Measurements from ENCODE around the gene SLC35D2. TPM values are rescaled to one million over a fixed set of nuclear protein-coding genes. Genes with fewer than 3 reads are reported as not detected.

The SLC35D2 gene
- total RNA-seq, 1 experiment from 2014 or later = 19.0 TPM

DNA sequence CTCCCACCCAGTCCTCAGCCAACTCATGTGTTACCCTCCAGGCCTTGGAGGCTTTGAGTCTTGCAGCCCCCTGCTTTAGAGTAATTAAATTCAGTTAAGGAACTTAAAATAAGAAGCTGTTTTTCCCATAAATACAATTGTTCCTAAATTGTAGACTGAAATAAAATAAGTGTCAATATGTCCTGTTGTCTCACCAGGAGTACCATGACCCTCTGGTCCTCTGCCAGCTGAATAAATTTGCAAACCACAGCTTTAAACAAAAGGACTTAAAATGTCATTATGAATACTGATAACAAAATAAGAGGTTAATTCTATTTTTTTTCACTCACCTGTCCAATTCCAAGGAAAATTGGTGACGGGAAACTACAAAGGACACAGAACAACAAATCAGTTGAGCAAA is 15.6 kb downstream of the SLC35D2 start:
- no peak overlapping the region for H2BK15ac ChIP-seq (ENCODE audit: low read depth, low read length)
- no peaks in the 10 kb centered on the region for H3K23me2 ChIP-seq (ENCODE audit: insufficient read length, low read depth, low read length, poor library complexity, severe bottlenecking)
- H2BK5ac ChIP-seq (ENCODE audit: insufficient read length, low read length) = no peak overlapping the region
- no peaks in the 10 kb centered on the region for H3K27me3 ChIP-seq (ENCODE audit: insufficient read depth, low read length)
- H3K4me2 ChIP-seq (ENCODE audit: insufficient read depth, insufficient read length, low read length) = no peak overlapping the region
- H2AK5ac ChIP-seq (ENCODE audit: insufficient read length, low read length) = no peak overlapping the region
- no peaks in the 10 kb centered on the region for H3K4me1 ChIP-seq (ENCODE audit: insufficient read depth, low read length)
- H3K36me3 Mint-ChIP-seq (ENCODE audit: insufficient read depth in 1 of 3, low read depth in 3 of 3) = peaks cover 2 to 5% (median 4%) of the 10 kb centered on the region in 3 experiments; a peak in 6 of 7 replicates
- no peaks in the 10 kb centered on the region for H3K27me3 Mint-ChIP-seq (ENCODE audit: low read depth)
- TF ChIP-seq, protein P1, sequence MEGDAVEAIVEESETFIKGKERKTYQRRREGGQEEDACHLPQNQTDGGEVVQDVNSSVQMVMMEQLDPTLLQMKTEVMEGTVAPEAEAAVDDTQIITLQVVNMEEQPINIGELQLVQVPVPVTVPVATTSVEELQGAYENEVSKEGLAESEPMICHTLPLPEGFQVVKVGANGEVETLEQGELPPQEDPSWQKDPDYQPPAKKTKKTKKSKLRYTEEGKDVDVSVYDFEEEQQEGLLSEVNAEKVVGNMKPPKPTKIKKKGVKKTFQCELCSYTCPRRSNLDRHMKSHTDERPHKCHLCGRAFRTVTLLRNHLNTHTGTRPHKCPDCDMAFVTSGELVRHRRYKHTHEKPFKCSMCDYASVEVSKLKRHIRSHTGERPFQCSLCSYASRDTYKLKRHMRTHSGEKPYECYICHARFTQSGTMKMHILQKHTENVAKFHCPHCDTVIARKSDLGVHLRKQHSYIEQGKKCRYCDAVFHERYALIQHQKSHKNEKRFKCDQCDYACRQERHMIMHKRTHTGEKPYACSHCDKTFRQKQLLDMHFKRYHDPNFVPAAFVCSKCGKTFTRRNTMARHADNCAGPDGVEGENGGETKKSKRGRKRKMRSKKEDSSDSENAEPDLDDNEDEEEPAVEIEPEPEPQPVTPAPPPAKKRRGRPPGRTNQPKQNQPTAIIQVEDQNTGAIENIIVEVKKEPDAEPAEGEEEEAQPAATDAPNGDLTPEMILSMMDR (conservative IDR thresholded peaks at IDR 0.05) = no peak
- no peak overlapping the region for H3K18ac ChIP-seq (ENCODE audit: insufficient read length, low read depth, low read length)
- no peaks in the 10 kb centered on the region; a peak in 1 of 5 replicates for H3K9me3 Mint-ChIP-seq
- H2BK20ac ChIP-seq (ENCODE audit: low read depth, low read length, poor library complexity, severe bottlenecking) = no peak overlapping the region
- H2BK120ac ChIP-seq (ENCODE audit: low read depth, low read length, poor library complexity, severe bottlenecking) = no peak overlapping the region
- H4K8ac ChIP-seq (replicated peaks; ENCODE audit: insufficient read length, low read depth, low read length) = no peak overlapping the region
- H3K79me2 ChIP-seq (ENCODE audit: insufficient read depth, low read length) = no peaks in the 10 kb centered on the region
- no peak overlapping the region for H3K9ac ChIP-seq (ENCODE audit: extremely low read depth, insufficient read length, low read length)
- H3K56ac ChIP-seq (ENCODE audit: insufficient read length, low read depth, low read length) = no peak overlapping the region
- no peak overlapping the region for H3K27ac Mint-ChIP-seq
- no peak overlapping the region for H3K14ac ChIP-seq (ENCODE audit: insufficient read depth, low read length)
- WGBS (ENCODE audit: extremely low coverage, insufficient read length, low lambda C conversion rate) = no CpG with 5 or more reads among the region's 1 CpG
- no peaks in the 10 kb centered on the region for H3K9me3 ChIP-seq (ENCODE audit: control insufficient read depth, low read depth, low read length)
- no peak overlapping the region for H3K4ac ChIP-seq (ENCODE audit: low read depth, low read length)
- H3K27ac ChIP-seq (ENCODE audit: insufficient read length, low read depth, low read length) = no peak overlapping the region
- no peak overlapping the region for H2BK12ac ChIP-seq (ENCODE audit: insufficient read length, low read depth, low read length)
- no peaks in the 10 kb centered on the region for H4K20me1 ChIP-seq (ENCODE audit: control insufficient read depth, insufficient read depth, insufficient read length)
- no peak overlapping the region for H4K91ac ChIP-seq (ENCODE audit: insufficient read length, low read depth, low read length)
- no peaks in the 10 kb centered on the region for H3K79me1 ChIP-seq (ENCODE audit: insufficient read depth, low read depth, low read length, poor library complexity, severe bottlenecking)
- no peak overlapping the region for H3T11ph ChIP-seq (ENCODE audit: low read length)
- no peak overlapping the region for H3K23ac ChIP-seq (ENCODE audit: insufficient read length, low read depth, low read length)
- no peaks in the 10 kb centered on the region for H3K4me1 Mint-ChIP-seq
- H2AFZ ChIP-seq (ENCODE audit: low read length) = no peak overlapping the region
- no peak for DNase-seq
- H4K5ac ChIP-seq (ENCODE audit: insufficient read length, low read depth, low read length) = no peak overlapping the region
- H3K4me3 Mint-ChIP-seq = no peak overlapping the region
